MG63 (cell line): Measurements from ENCODE around the gene MRGPRD. TPM values are rescaled to one million over a fixed set of nuclear protein-coding genes. Genes with fewer than 3 reads are reported as not detected.
"Not testable (repeated sequence)": the region's sequence is repeated elsewhere in the genome, so short reads cannot be mapped to it uniquely, and the experiment has no call there.

ENCODE experiments used
- DNase-seq: peaks from one replicate; pipeline ENCODE4 v3.0.0-alpha.2; 2020
- H3K27me3 ChIP-seq: fragments of 250-450 bp; sonication (Bioruptor Pico); 2 replicates; pipeline ENCODE4 v1.5.1; 2020; ENCODE audit warnings: mild to moderate bottlenecking, moderate library complexity
- H3K36me3 ChIP-seq: fragments of 250-450 bp; sonication (Bioruptor Pico); 2 replicates; pipeline ENCODE4 v1.5.1; 2020; ENCODE audit warnings: mild to moderate bottlenecking, moderate library complexity
- H3K4me3 ChIP-seq: fragments of 250-450 bp; sonication (Bioruptor Pico); 2 replicates; pipeline ENCODE4 v1.5.1; 2020; ENCODE audit warnings: mild to moderate bottlenecking, moderate library complexity
- H3K9me3 ChIP-seq: fragments of 250-450 bp; sonication (Bioruptor Pico); 2 replicates; pipeline ENCODE4 v1.5.1; 2020; ENCODE audit warnings: mild to moderate bottlenecking, moderate library complexity
- total RNA-seq: library from RNA; depleted of rRNA; stranded (reverse); fragments of >200 nt; shearing (Covaris generic); gene quantifications from 2 replicates; pipeline ENCODE4 v1.2.3, GENCODE V29; 2014; ENCODE audit warnings: low replicate concordance

Gene MRGPRD
- total RNA-seq, 1 experiment from 2014 or later: not detected

- Histone ChIP-seq H3K36me3 (no peaks in the 10 kb centered on the region), H3K27me3 (no peaks in the 10 kb centered on the region), H3K9me3 (0 out of 2 replicates have a peak, but pooled peaks cover 2% of the 10 kb centered on the region), H3K4me3 (no peak overlapping the region)
- DNase-seq: no peak
These were observed 633 bp downstream of the MRGPRD start for GRCh38 chr11:68979931-68980775.

DNA sequence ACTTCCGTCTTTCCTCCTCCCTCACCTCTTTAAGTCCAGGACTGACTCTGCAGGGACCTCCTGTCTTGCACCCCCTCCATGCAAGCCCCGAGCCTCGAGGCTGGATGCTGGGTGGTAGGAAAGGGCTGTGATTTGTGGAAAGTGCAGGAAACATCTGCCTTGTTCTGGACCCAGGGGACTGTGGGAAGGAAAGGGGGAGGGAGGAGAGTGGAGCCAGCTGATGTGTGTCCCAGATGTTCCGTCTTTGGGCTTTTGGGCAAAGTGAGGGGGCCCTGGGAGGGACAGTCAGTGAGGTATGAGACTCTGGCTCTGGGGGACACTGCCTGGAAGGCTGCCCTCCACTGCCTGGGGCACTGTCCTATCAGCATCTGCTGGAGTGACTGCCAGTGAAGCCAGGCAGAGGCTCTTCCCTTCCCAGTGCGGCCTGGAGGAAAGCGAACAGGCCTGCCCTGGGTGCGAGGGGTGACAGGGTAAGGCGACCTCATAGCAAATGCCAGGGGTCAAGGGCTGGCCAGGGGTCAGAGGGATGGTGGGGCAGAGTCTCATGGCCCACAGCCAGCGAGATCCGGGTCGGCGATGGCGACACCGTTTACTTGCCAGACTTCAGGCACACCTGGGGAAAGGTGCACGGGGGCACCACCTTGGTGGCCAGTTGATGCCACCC lies 1.7 kb downstream of the MRGPRD start:
- 0 out of 2 replicates have a peak, but pooled peaks cover 2% of the 10 kb centered on the region for H3K9me3 ChIP-seq
- H3K27me3 ChIP-seq: no peaks in the 10 kb centered on the region
- no peak for DNase-seq
- no peak overlapping the region for H3K4me3 ChIP-seq
- no peaks in the 10 kb centered on the region for H3K36me3 ChIP-seq

DNA sequence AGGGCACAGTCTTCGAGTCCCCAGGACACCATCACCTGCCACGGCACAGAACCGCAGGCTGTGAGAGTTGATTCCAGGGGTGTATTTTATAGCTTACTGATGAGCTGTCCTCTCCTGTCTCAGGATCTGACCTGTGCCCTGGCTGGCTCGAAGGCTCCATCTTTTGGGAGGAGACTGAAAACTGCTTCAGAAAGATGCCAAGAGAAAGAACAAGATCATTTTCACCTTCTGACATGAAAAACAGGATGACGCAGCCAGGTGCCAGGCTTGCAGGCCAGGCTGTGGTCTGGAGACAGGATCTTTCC lies 2.2 kb downstream of the MRGPRD start:
- no peak for DNase-seq
- Histone ChIP-seq H3K36me3 (no peaks in the 10 kb centered on the region), H3K9me3 (0 out of 2 replicates have a peak, but pooled peaks cover 2% of the 10 kb centered on the region), H3K4me3 (no peak overlapping the region), H3K27me3 (no peaks in the 10 kb centered on the region)

GRCh38 chr11:68977781-68978625 lies 2.8 kb downstream of the MRGPRD start:
- Histone ChIP-seq H3K27me3 (no peaks in the 10 kb centered on the region), H3K9me3 (0 out of 2 replicates have a peak, but pooled peaks cover 2% of the 10 kb centered on the region), H3K4me3 (no peak overlapping the region), H3K36me3 (no peaks in the 10 kb centered on the region)
- no peak for DNase-seq

DNA sequence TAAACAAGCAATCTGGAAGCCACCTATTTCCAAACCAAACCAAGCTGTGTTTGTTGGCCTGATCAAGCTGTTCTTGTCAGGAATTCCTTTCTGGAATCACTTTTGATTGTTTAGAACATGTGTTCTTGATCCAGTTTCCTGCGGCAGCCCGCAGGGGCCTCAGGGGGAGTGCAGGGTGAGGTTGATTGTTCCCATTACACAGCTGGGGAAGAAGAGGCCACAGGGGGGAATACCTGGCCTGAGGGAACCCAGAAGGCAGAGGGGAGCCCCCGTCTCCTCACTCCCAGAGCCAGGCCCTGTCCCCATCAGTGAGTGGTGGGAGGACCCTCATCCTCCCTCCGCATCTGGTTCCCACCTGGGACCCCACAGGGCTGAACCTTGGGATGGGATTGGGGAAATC lies 4.2 kb downstream of the MRGPRD start:
- no peaks in the 10 kb centered on the region for H3K36me3 ChIP-seq
- no peaks in the 10 kb centered on the region for H3K27me3 ChIP-seq
- H3K4me3 ChIP-seq: no peak overlapping the region
- no peaks in the 10 kb centered on the region for H3K9me3 ChIP-seq
- DNase-seq: no peak

DNA sequence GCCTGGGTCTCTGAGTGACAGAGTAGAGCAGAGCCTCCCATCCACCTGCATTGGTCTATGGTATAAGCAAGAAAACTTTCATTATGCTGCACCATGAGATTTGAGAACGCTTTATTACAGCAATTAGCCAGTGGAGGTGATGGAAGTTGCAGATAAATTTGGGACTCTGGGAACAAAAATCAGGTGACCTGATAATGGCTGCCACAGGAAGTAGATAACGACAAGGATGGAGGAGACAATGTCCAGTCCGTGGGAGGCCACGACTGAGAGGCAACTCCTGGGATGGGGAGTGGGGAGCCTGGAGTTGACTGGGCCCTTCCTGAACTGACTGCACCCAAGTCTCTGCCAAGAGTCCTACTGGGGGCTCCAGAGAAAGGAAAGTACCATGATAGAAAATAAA lies 4.7 kb downstream of the MRGPRD start:
- H3K27me3 ChIP-seq: no peaks in the 10 kb centered on the region
- no peaks in the 10 kb centered on the region for H3K9me3 ChIP-seq
- H3K4me3 ChIP-seq: no peak overlapping the region
- no peaks in the 10 kb centered on the region for H3K36me3 ChIP-seq
- no peak for DNase-seq

- Histone ChIP-seq H3K9me3 (no peaks in the 10 kb centered on the region), H3K4me3 (no peak overlapping the region), H3K36me3 (no peaks in the 10 kb centered on the region), H3K27me3 (no peaks in the 10 kb centered on the region)
- DNase-seq: no peak
These were observed 6.2 kb downstream of the MRGPRD start for GRCh38 chr11:68974421-68975194.

- not testable (repeated sequence) for DNase-seq, H3K27me3 ChIP-seq, H3K36me3 ChIP-seq, H3K4me3 ChIP-seq, H3K9me3 ChIP-seq
These were observed 7.1 kb downstream of the MRGPRD start for GRCh38 chr11:68973706-68974105.

DNA sequence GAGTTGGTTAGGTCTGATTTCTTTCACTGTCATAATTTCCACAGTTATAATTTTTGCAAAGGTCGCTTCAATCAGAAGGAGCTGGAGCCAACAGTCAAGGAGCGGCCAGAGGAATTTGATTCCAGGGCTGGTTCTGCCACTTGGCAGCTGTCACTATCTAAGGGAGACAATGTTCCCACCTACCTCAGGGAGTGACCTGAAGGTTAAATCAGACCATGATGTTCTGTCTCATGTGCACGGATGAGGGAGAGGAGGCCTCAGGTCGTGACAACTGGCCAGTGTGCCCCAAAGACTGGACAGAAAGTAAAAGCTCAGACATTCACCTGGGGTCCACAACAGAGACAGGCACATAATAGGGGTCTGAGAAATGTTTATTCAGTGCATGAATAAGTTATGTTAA lies 7.6 kb downstream of the MRGPRD start:
- Histone ChIP-seq H3K36me3 (no peaks in the 10 kb centered on the region), H3K27me3 (no peaks in the 10 kb centered on the region), H3K9me3 (no peaks in the 10 kb centered on the region), H3K4me3 (no peak overlapping the region)
- DNase-seq: no peak

GRCh38 chr11:68970921-68971636 lies 9.7 kb downstream of the MRGPRD start:
- Histone ChIP-seq H3K27me3 (no peaks in the 10 kb centered on the region), H3K9me3 (no peaks in the 10 kb centered on the region), H3K36me3 (no peaks in the 10 kb centered on the region), H3K4me3 (no peak overlapping the region)
- DNase-seq: no peak

DNA sequence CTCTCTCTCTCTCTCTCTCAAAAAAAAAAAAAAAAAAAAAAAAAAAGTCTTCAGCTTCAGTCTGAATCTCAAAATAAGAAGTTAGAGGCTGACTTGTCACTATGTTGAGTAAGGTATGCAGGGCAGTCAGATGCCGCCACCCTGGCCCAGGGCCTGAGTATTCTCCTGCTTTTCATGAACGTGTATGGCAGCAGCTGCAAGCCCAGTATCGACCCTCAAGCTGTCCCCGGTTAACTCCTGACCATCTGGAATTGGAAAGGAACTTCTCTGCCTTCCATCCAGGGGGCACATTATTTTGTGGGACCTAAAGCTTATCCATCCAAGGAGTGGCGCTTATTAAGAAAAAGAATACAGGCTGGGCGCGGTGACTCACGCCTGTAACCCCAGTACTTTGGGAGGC lies 11.4 kb downstream of the MRGPRD start:
- H3K4me3 ChIP-seq: no peak overlapping the region
- DNase-seq: no peak
- no peaks in the 10 kb centered on the region for H3K36me3 ChIP-seq
- H3K9me3 ChIP-seq: no peaks in the 10 kb centered on the region
- H3K27me3 ChIP-seq: no peaks in the 10 kb centered on the region

DNA sequence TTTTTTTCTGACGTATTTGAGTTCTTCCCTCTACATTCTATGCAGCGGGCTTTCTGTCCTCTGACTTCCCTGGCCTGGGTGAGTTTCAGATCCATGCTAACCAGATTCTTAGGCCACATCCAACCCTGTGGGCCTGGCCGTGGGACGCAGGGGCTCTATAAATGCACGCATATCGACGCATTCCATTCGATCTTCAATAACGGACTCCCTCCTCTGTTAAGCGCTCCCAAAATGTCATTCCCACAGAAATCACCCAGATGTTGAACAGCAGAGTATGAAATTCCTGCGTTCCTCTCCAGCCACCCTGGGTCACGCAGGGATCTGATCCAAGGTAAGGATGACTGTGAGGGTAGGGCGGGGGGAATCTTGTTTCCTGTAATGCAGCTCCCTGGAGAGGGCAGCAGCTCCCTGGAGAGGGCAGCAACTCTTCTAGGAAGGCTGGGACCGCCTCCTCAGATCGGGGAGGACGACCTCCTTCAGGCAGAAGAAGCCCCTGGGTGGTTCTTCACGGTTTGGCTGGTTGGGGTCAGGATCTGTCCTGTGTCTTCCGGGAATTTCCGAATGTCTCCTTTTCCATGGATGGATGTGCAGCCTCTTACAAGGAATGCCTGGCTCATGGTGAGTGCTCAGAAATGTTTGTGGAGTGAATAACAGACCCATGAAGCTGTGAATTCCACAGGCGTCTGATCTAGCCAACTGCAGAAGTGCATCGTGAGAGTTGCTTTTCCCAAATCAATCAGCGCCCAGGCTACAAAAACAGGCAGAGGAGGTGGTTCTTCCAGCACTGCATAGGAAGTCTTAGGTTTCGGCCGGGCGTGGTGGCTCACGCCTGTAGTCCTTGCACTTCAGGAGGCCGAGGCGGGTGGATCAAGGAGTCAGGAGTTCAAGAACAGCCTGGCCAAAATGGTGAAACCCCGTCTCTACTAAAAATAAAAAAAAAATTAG lies 12.2 kb downstream of the MRGPRD start:
- no peaks in the 10 kb centered on the region for H3K27me3 ChIP-seq
- no peaks in the 10 kb centered on the region for H3K9me3 ChIP-seq

DNA sequence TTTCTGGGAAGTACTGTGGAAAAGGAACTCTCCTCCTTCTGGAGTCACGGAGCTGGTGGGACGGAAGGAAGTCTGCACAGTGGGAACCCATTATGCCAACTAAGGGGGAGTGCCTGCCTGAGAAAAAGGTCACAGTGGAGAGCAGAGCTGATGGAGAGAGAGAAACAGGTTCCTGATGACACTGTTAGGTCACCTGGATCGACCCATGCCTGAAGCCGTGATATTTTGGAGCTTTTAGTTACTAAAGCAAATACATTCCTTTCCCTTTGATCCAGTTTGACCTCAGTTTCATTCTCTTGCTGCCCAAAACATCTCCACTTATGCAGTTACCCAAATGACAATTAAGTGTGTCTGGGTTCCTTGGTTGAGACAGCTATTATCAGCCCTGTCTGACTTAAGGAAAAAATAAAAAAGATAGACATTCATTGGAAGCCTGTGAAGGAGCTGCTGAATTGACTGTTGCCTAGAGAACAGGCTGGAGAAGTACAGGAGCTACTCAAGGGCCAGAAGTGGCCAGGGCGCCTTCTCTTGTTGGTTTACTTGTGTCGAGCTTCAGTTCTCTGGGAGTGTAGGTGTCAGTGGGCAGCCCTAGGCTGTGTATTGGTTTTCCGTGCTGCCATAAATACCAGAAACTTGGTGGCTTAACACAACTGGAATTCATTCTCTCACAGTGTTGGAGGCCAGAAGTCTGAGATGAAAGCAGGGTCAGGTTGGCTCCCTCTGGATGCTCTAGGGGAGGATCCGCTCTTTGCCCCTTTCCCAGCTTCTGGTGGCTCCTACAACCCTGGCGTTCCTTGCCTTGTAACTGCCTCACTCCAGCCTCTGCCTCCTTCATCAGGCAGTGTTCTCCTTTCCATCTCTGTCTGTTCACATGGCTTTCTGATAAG lies 13.6 kb downstream of the MRGPRD start:
- no peak for DNase-seq
- Histone ChIP-seq H3K36me3 (no peaks in the 10 kb centered on the region), H3K4me3 (no peak overlapping the region), H3K9me3 (no peaks in the 10 kb centered on the region), H3K27me3 (no peaks in the 10 kb centered on the region)

More for the DNA sequence above, 12.2 kb downstream of the MRGPRD start:
- no peak for DNase-seq
- no peak overlapping the region for H3K4me3 ChIP-seq
- H3K36me3 ChIP-seq: no peaks in the 10 kb centered on the region
